Osteoblast (primary cell): ENCODE measurements around the gene MB. TPM values are rescaled to one million over a fixed set of nuclear protein-coding genes. Genes with fewer than 3 reads are reported as not detected.

Source experiments
- DNase-seq: peaks from one replicate; pipeline ENCODE4 v3.0.0; 2011; ENCODE audit warnings: low spot score, mixed read lengths; ENCODE audit not compliant: insufficient read length; ENCODE audit errors: missing footprints
- H2AFZ ChIP-seq: 2 replicates; pipeline ENCODE4 v1.6.0; 2011; ENCODE audit warnings: mild to moderate bottlenecking, low read length
- H3K27ac ChIP-seq: 2 replicates; pipeline ENCODE4 v1.5.1; 2011; ENCODE audit warnings: mild to moderate bottlenecking, low read depth, low read length, moderate library complexity
- H3K27me3 ChIP-seq: 2 replicates; pipeline ENCODE4 v1.6.0; 2012; ENCODE audit warnings: mild to moderate bottlenecking, control low read depth, inconsistent platforms, low read length, moderate library complexity; ENCODE audit not compliant: insufficient read depth
- H3K36me3 ChIP-seq: 2 replicates; pipeline ENCODE4 v1.5.1; 2011; ENCODE audit warnings: mild to moderate bottlenecking, low read length, control low read depth, moderate library complexity; ENCODE audit not compliant: insufficient read depth
- H3K4me1 ChIP-seq: 2 replicates; pipeline ENCODE4 v1.5.1; 2011; ENCODE audit warnings: mild to moderate bottlenecking, low read length, control low read depth, moderate library complexity; ENCODE audit not compliant: insufficient read depth
- H3K4me2 ChIP-seq: 2 replicates; pipeline ENCODE4 v1.6.0; 2011; ENCODE audit warnings: mild to moderate bottlenecking, low read length; ENCODE audit not compliant: insufficient read depth
- H3K4me3 ChIP-seq: fragments of 200-600 bp; sonication (generic); 3 replicates; pipeline ENCODE4 v1.5.1; 2012; ENCODE audit warnings: mild to moderate bottlenecking, low read length, inconsistent platforms; ENCODE audit not compliant: insufficient read depth
- H3K79me2 ChIP-seq: 2 replicates; pipeline ENCODE4 v1.6.0; 2012; ENCODE audit warnings: mild to moderate bottlenecking, low read length, control low read depth, inconsistent platforms; ENCODE audit not compliant: insufficient read depth
- H3K9me3 ChIP-seq: 2 replicates; pipeline ENCODE4 v1.5.1; 2011; ENCODE audit warnings: low read depth, low read length, control low read depth
- H4K20me1 ChIP-seq: 2 replicates; pipeline ENCODE4 v1.6.0; 2012; ENCODE audit warnings: mild to moderate bottlenecking, low read length, control low read depth; ENCODE audit not compliant: insufficient read depth
- CTCF ChIP-seq: IDR thresholded peaks from 2 replicates; pipeline ENCODE4 v1.5.1; 2011; ENCODE audit warnings: mild to moderate bottlenecking, low read depth, low read length, moderate library complexity; ENCODE audit errors: extremely low read depth
- total RNA-seq: library from RNA; depleted of rRNA; stranded (reverse); fragments of >200 nt; gene quantifications from 2 replicates; pipeline ENCODE4 v1.2.3, GENCODE V29; 2012

Gene MB
- total RNA-seq, 1 donor, result 0.36 TPM

- Histone ChIP-seq H3K36me3 (no peaks in the 10 kb centered on the region), H2AFZ (no peak overlapping the region), H3K9me3 (no peaks in the 10 kb centered on the region), H3K27ac (peak overlapping the region; percentile 86), H3K4me3 (no peak overlapping the region), H3K4me1 (peaks cover 19% of the 10 kb centered on the region), H4K20me1 (no peaks in the 10 kb centered on the region), H3K27me3 (no peaks in the 10 kb centered on the region), H3K4me2 (peak overlapping the region; percentile 40), H3K79me2 (no peaks in the 10 kb centered on the region)
- DNase-seq, result peak; percentile 94
- no peak for TF ChIP-seq CTCF
Observed at GRCh38 chr22:35629406-35630216, 12.5 kb upstream of the MB start.

- DNase-seq, result no peak
- Histone ChIP-seq H3K36me3 (no peaks in the 10 kb centered on the region), H3K4me3 (no peak overlapping the region), H3K4me2 (peak overlapping the region; percentile 40), H3K4me1 (peaks cover 19% of the 10 kb centered on the region), H3K27ac (peak overlapping the region; percentile 86), H3K79me2 (no peaks in the 10 kb centered on the region), H2AFZ (peak overlapping the region; percentile 5), H4K20me1 (no peaks in the 10 kb centered on the region), H3K27me3 (no peaks in the 10 kb centered on the region), H3K9me3 (no peaks in the 10 kb centered on the region)
- TF ChIP-seq CTCF, result no peak
Observed at GRCh38 chr22:35628732-35629131, 11.6 kb upstream of the MB start.

GRCh38 chr22:35627267-35628041, 10.3 kb upstream of the MB start:
- H3K9me3 ChIP-seq, result no peaks in the 10 kb centered on the region
- no peaks in the 10 kb centered on the region for H4K20me1 ChIP-seq
- peak; percentile 93 for DNase-seq
- peaks cover 20% of the 10 kb centered on the region for H3K4me1 ChIP-seq
- TF ChIP-seq CTCF, result peak; percentile 65
- peak overlapping the region; percentile 89 for H2AFZ ChIP-seq
- peak overlapping the region; percentile 88 for H3K4me2 ChIP-seq
- H3K27ac ChIP-seq, result peak overlapping the region; percentile 73
- no peaks in the 10 kb centered on the region for H3K36me3 ChIP-seq
- peak overlapping the region; percentile 76 for H3K4me3 ChIP-seq
- H3K79me2 ChIP-seq, result no peaks in the 10 kb centered on the region
- no peaks in the 10 kb centered on the region for H3K27me3 ChIP-seq
